ENCODE measurements around the gene ISOC2.

DNA sequence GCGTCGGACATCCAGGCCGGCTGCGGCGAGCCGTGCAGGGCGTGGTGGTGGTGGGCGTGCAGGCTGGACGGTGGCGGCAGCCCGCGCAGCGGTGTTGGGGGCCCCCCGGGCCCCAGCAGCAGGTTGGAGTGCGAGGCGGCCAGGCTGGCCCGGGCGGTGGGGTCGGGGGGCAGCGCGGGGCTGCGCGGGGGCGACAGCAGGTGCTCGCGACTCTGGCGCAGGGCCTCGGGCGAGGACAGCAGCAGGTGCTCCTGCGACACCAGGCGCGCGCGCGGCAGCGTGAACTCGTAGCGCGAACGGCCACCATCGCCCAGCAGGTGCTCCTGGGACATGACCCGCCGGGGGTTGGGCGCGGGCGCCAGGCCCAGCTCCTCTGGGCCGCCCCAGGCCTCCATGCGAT lies 28.1 kb downstream of the ISOC2 start:
- TF ChIP-seq POLR2A (IDR thresholded peaks at IDR 0.05) = no peak
- TF ChIP-seq, protein P1, sequence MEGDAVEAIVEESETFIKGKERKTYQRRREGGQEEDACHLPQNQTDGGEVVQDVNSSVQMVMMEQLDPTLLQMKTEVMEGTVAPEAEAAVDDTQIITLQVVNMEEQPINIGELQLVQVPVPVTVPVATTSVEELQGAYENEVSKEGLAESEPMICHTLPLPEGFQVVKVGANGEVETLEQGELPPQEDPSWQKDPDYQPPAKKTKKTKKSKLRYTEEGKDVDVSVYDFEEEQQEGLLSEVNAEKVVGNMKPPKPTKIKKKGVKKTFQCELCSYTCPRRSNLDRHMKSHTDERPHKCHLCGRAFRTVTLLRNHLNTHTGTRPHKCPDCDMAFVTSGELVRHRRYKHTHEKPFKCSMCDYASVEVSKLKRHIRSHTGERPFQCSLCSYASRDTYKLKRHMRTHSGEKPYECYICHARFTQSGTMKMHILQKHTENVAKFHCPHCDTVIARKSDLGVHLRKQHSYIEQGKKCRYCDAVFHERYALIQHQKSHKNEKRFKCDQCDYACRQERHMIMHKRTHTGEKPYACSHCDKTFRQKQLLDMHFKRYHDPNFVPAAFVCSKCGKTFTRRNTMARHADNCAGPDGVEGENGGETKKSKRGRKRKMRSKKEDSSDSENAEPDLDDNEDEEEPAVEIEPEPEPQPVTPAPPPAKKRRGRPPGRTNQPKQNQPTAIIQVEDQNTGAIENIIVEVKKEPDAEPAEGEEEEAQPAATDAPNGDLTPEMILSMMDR (IDR thresholded peaks at IDR 0.05) = no peak
- no peak for TF ChIP-seq EP300 (IDR thresholded peaks at IDR 0.05)
- no peak for TF ChIP-seq POLR2AphosphoS5 (IDR thresholded peaks at IDR 0.05)

Measured in suprapubic skin (tissue), 4 donors.